Endometrial microvascular endothelial cells (primary cell): ENCODE measurements around the gene MAPK8IP3. TPM values are rescaled to one million over a fixed set of nuclear protein-coding genes. Genes with fewer than 3 reads are reported as not detected.
"Not testable (repeated sequence)": the region's sequence is repeated elsewhere in the genome, so short reads cannot be mapped to it uniquely, and the experiment has no call there.

Source experiments
- in situ Hi-C: cut with HindIII; loops from 2 replicates; pipeline ENCODE4 v1.10.0; 2017; ENCODE audit warnings: low sequenced_read_pairs, low pct_unique_long_range_greater_than_20kb; ENCODE audit errors: inconsistent ontology term
- total RNA-seq: library from RNA; depleted of rRNA; stranded (reverse); fragments of >200 nt; gene quantifications from one replicate; pipeline ENCODE4 v1.2.3, GENCODE V29; 2015; ENCODE audit errors: inconsistent ontology term

Gene MAPK8IP3
- total RNA-seq, 1 donor from 2014 or later, result 35.8 TPM

GRCh38 chr16:1727651-1728624 lies 21.9 kb downstream of the MAPK8IP3 start:
- in situ Hi-C loops, result no loop called here

GRCh38 chr16:1729026-1729425 lies 23.0 kb downstream of the MAPK8IP3 start:
- in situ Hi-C loops, result no loop called here

- in situ Hi-C loops, result no loop called here
Observed at GRCh38 chr16:1729445-1729844, 23.4 kb downstream of the MAPK8IP3 start.

- in situ Hi-C loops, result no loop called here
Observed at GRCh38 chr16:1731073-1731472, 25.1 kb downstream of the MAPK8IP3 start.

GRCh38 chr16:1731603-1732002 lies 25.6 kb downstream of the MAPK8IP3 start:
- in situ Hi-C loops, result no loop called here

GRCh38 chr16:1732071-1732470 lies 26.1 kb downstream of the MAPK8IP3 start:
- in situ Hi-C loops, result no loop called here

- in situ Hi-C loops, result not testable (repeated sequence)
Observed at GRCh38 chr16:1732551-1732987, 26.6 kb downstream of the MAPK8IP3 start.

- in situ Hi-C loops, result no loop called here
Observed at GRCh38 chr16:1734123-1734522, 28.1 kb downstream of the MAPK8IP3 start.

- in situ Hi-C loops, result no loop called here
Observed at GRCh38 chr16:1734816-1735215, 28.8 kb downstream of the MAPK8IP3 start.

GRCh38 chr16:1740234-1740633 lies 34.2 kb downstream of the MAPK8IP3 start:
- in situ Hi-C loops, result no loop called here

GRCh38 chr16:1740781-1741490 lies 34.9 kb downstream of the MAPK8IP3 start:
- in situ Hi-C loops, result no loop called here

GRCh38 chr16:1741553-1742165 lies 35.7 kb downstream of the MAPK8IP3 start:
- in situ Hi-C loops, result no loop called here

- in situ Hi-C loops, result no loop called here
Observed at GRCh38 chr16:1743376-1744337, 37.7 kb downstream of the MAPK8IP3 start.

GRCh38 chr16:1744338-1744840 lies 38.4 kb downstream of the MAPK8IP3 start:
- in situ Hi-C loops, result no loop called here

GRCh38 chr16:1745181-1745899 lies 39.3 kb downstream of the MAPK8IP3 start:
- in situ Hi-C loops, result no loop called here

- in situ Hi-C loops, result no loop called here
Observed at GRCh38 chr16:1745900-1746692, 40.1 kb downstream of the MAPK8IP3 start.

GRCh38 chr16:1746693-1747195 lies 40.7 kb downstream of the MAPK8IP3 start:
- in situ Hi-C loops, result no loop called here
